C4-2B (cell line): ENCODE results near the gene DEFB118.

ENCODE experiments used
- H3K27ac ChIP-seq: fragments of 450-650 bp; 2 replicates; pipeline ENCODE4 v1.5.1; 2017
- ZFX ChIP-seq: fragments of 450-650 bp; IDR thresholded peaks from 2 replicates; pipeline ENCODE4 v1.6.1; 2017
- TF ChIP-seq, protein P1 (sequence below): fragments of 450-650 bp; conservative IDR thresholded peaks from 2 replicates; pipeline ENCODE4 v1.5.1; 2017; ENCODE audit warnings: mild to moderate bottlenecking

DEFB118 gene

DNA sequence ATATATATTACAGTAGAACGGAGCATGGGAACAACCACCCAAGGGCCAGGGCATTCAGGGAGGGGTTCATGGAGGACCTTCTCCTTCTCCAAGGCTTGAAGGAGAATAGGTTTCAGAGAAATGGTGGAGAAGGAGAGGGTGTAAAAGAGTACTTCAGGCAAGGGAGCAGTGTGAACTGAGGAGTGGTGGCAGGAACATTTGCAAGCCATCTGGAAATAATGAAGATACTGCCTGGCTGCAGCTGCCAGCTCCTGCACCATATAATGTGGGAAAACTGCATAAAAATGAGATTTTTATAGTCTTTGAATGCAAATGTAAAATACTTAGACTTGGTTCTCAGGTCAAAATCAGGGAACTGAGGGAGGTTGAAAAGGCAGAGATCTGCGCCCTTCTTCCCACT is 47.3 kb downstream of the DEFB118 start:
- H3K27ac ChIP-seq: no peak overlapping the region
- TF ChIP-seq, protein P1, sequence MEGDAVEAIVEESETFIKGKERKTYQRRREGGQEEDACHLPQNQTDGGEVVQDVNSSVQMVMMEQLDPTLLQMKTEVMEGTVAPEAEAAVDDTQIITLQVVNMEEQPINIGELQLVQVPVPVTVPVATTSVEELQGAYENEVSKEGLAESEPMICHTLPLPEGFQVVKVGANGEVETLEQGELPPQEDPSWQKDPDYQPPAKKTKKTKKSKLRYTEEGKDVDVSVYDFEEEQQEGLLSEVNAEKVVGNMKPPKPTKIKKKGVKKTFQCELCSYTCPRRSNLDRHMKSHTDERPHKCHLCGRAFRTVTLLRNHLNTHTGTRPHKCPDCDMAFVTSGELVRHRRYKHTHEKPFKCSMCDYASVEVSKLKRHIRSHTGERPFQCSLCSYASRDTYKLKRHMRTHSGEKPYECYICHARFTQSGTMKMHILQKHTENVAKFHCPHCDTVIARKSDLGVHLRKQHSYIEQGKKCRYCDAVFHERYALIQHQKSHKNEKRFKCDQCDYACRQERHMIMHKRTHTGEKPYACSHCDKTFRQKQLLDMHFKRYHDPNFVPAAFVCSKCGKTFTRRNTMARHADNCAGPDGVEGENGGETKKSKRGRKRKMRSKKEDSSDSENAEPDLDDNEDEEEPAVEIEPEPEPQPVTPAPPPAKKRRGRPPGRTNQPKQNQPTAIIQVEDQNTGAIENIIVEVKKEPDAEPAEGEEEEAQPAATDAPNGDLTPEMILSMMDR: no peak
- TF ChIP-seq ZFX: no peak

DNA sequence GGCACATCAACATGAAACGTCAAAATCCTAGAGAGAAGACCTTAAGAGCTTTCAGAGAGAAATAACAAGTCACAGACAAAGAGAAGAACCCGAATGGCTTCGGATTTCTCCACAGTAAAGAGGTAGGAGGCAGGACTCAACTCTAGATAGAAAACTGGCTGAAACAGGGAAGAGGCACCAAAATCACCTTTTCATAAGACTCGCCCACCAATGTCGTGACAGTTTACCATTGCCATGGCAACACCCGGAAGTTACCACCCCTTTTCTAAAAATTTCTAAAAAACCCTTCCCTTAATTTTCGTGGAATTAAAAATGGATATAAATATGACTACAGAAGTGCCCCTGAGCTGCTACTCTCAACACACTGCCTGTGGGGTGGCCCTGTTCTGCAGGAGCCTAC is 49.9 kb downstream of the DEFB118 start:
- TF ChIP-seq ZFX: no peak
- TF ChIP-seq, protein P1: no peak
- no peak overlapping the region for H3K27ac ChIP-seq
